ENCODE results near the gene CD248.

DNA sequence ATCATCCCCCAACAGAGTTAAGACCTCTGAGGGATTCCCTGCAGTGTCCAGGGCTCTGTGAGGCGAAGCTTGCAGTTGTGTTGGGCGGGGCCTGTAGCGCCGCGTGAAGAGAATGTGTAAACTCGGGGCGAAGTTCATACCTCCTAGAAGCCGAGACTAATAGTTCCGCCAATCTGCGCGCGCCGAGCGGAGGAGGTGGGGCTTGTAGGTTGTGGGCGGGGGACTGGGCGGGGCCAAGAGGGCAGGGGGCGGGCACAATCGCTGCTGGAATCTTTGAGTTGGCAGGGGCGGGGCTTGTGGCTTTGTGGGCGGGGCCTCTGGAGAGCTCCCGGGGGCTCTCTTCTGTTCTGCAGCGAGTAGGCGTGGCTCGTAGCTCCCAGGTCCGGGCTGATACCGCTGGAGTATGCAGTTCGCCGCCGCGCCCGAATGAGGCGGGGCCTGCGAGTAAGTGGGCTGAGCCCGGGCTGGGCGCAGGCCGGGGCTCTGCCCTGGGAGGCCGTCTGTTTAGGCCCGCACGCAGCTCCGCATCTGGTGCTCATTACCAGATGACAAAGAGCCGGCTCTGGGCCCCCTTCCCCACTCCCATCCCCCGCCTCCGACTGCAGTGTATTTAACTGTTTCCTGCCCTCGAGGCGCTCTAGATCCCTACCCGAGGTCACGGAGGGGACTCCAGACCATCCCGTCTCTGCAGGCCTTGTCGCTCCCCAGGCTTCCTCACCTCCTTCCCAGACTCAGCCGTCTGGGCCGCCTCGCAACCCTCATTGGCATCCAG lies 4.1 kb downstream of the CD248 start:
- TF ChIP-seq, protein P1, sequence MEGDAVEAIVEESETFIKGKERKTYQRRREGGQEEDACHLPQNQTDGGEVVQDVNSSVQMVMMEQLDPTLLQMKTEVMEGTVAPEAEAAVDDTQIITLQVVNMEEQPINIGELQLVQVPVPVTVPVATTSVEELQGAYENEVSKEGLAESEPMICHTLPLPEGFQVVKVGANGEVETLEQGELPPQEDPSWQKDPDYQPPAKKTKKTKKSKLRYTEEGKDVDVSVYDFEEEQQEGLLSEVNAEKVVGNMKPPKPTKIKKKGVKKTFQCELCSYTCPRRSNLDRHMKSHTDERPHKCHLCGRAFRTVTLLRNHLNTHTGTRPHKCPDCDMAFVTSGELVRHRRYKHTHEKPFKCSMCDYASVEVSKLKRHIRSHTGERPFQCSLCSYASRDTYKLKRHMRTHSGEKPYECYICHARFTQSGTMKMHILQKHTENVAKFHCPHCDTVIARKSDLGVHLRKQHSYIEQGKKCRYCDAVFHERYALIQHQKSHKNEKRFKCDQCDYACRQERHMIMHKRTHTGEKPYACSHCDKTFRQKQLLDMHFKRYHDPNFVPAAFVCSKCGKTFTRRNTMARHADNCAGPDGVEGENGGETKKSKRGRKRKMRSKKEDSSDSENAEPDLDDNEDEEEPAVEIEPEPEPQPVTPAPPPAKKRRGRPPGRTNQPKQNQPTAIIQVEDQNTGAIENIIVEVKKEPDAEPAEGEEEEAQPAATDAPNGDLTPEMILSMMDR (IDR thresholded peaks at IDR 0.05) = no peak
- TF ChIP-seq ZBTB43 (CRISPR knock-in tag; IDR thresholded peaks at IDR 0.05) (no peak), FOXJ3 (CRISPR knock-in tag; IDR thresholded peaks at IDR 0.05; ENCODE audit: borderline replicate concordance) (no peak), NR2C2 (CRISPR knock-in tag; IDR thresholded peaks at IDR 0.05) (no peak), NR1H2 (CRISPR knock-in tag; IDR thresholded peaks at IDR 0.05) (no peak), MYBL2 (CRISPR knock-in tag; IDR thresholded peaks at IDR 0.05) (no peak), ETV6 (CRISPR knock-in tag; IDR thresholded peaks at IDR 0.05) (no peak)
- TF ChIP-seq, protein P2, sequence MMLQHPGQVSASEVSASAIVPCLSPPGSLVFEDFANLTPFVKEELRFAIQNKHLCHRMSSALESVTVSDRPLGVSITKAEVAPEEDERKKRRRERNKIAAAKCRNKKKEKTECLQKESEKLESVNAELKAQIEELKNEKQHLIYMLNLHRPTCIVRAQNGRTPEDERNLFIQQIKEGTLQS (CRISPR knock-in tag; conservative IDR thresholded peaks at IDR 0.05) = no peak
